HS-5 (cell line): ENCODE results near the gene CLPTM1L.
"Not testable (repeated sequence)": the region's sequence is repeated elsewhere in the genome, so short reads cannot be mapped to it uniquely, and the experiment has no call there.

Experiments
- DNase-seq: peaks from one replicate; pipeline ENCODE4 v3.0.0-alpha.2; 2012; ENCODE audit warnings: low read depth

CLPTM1L gene

DNA sequence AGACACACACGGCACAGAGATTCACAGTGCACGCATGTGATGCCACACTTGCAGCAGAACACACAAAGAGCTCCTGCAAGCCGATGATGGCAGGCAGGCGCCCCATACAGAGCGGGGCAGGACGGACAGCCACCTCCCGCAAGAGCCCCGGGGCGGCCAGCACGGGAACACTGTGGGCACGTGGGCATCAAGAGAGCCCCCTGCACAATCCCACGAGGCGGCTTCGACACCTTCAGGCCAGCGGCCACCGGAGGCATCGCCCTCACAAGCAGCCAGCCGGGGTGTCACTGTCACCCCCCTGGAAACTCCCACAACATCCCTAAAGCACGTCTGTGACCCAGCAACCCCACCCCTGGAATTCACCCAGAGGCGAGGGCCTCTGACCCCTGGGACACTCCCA is 68.0 kb downstream of the CLPTM1L start:
- DNase-seq, result no peak

DNA sequence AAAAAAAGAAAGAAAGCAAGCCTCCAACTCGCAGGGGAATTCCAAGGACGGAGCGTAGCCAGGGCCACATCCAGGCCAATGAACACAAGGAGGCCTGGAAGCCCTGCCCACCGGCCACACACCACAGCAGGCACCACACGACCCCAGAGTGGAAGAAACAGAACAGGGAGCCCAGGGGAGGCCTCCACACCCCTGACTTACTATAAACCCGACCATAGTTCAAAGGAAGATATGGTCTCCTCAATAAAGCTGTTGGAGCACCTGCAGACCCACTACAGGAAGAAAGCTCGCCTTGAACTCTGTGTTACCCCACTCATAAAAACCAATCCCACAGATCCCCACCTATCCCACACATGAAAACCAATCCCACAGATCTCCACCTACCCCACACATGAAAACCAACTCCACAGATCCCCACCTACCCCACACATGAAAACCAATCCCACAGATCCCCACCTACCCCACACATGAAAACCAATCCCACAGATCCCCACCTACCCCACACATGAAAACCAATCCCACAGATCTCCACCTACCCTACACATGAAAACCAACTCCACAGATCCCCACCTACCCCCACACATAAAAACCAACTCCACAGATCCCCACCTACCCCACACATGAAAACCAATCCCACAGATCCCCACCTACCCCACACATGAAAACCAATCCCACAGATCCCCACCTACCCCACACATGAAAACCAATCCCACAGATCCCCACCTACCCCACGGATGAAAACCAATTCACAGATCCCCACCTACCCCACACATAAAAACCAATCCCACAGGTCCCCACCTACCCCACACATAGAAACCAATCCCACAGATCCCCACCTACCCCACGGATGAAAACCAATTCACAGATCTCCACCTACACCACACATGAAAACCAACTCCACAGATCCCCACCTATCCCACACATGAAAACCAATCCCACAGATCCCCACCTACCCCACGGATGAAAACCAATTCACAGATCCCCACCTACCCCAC is 69.2 kb downstream of the CLPTM1L start:
- DNase-seq, result not testable (repeated sequence)

DNA sequence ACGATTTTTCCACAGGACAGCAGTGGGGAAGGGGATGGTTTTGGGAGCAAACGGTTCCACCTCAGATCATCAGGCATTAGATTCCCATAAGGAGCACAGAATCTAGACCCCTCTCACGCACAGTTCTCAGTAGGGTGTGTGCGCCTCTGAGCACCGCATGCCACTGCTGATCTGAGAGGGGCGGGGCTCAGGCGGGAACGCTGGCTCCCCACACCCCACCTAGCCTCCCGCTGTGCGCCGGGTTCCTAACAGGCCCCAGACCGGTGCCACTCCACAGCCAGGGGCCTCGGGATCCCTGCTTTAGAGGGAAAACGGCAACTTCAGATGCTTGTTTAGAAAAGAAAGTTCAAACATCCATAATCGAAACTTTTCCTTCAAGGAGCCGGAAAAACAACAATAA is 70.4 kb downstream of the CLPTM1L start:
- no peak for DNase-seq

DNA sequence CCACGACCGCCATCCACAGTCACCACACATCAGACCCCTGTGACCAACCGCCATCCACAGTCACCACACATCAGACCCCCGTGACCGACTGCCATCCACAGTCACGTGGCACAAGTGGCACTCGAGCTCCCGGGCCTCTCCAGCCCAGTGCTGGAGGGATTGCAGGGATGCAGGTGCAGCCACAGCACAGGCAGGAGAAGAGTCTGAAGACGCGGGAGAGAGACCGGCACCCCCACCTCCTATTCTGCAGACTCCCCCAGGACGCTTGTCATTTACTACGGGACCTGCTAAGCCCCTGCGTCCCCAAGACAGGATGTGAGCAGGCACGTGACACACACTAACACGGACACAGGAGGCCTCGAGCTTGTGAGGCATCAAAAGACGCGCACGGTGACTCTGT is 71.2 kb downstream of the CLPTM1L start:
- DNase-seq, result no peak

DNA sequence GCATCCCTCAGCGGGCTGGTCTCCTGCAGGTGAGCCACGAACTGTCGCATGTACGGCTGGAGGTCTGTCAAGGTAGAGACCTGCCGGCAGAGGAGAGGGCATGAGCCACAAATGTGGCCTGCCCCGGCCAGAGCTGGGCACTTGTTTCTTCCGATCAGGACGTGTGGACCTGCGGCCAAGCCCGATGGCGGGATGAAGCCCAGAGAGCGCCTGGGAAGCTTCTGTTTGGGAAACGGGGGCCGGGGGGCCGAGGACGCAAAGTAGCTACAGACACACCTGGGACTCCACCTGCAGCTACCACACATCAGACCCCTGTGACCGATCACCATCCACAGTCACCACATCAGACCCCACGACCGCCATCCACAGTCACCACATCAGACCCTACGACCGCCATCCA is 72.7 kb downstream of the CLPTM1L start:
- no peak for DNase-seq

DNA sequence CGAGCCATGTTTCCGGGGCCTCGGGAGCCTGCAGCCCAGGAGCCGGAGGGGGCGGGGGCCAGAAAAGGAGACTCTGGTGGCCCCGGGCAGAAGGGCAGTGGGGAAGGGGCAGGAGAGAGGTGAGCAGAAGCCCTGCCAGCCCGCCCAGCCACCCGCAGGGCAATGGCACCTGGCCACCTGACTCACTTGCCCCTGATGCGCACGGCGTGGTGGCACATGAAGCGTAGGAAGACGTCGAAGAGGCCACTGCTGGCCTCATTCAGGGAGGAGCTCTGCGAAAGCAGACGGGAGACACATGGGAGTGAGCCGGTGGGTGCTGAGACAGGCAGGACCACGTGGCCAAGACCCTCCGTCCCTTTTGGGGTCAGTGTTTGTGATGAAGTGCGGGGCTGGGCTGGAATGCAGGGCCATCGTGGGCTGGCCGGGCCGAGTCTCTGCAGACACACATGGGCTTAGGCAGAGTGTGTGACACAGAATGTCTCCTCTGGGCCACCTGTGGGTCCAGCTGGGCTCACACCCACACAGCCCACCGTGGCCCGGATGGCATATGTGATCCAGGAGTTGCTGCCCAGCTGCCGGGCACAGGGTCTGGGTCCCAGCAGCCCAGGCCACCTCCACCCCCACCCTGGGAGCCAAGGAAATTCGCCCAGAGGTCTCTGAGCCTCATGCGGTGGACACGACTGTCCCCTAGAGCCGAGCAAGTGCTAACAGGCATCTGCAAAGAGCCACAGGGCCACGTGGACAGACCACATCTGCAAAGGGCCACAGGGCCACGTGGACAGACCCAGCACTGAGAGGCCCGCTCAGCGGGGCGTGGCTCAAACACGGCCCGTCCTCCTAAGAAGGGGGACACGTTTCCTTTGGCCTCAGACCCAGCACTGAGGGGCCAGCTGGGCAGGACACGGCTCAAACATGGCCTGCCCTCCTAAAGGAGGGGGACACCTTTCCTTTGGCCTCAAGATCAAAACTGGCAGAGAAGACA is 73.7 kb downstream of the CLPTM1L start:
- DNase-seq, result no peak

DNA sequence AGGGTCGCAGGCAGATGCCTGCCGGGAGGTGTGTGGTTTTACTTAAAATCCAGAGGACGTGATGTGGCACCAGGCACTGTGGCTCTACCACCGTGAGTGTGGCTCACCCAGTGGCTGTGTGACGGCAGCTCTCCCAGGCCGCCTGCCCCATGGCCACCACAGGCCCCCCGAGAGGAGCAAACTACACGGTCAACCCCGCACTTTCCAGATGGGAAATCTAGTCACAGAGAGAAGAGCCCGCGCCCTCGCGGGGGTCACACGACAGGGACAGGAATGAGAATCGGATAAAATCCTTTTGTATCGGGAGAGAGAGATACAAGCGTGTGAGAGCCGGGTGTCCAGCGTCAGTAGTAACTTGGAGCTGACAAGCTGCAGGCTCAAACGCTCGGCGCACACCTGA is 74.5 kb downstream of the CLPTM1L start:
- DNase-seq, result no peak

DNA sequence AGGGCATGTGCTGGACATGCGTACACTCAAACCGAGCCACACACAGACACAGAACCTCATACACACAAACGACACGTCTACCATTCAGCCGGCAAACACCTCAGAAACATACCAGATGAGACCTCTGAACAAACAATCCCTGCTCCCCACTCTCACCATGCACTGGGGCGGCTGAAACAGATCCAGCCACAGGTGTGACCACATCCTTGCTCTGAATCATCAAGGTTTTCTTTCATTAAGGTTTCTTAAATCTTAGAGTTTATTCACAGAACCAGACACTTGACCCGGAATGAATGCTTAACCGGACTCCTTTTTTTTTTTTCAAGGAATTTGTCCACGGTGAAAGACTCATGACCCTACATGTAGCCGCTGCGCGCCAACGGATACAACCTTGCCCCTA is 76.2 kb downstream of the CLPTM1L start:
- no peak for DNase-seq

DNA sequence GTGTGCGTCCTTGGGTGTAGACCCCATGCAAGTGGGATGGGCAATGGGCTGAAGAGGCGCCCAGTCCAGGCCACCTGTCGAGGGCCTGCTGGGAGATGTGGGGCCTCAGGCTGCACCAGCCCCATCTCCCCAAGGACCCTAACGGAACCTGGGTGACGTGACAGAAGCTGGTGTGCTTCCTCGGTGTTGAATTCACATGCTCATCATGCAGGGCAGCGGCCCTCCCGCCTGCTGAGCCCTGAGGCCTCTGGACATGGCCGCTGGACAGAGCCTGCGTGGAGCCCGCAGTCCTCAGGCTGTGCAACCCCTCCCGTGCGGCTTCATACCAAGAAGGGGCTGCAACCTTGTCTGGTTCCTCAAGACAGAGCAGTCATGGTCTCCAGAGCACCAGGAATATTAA is 76.8 kb downstream of the CLPTM1L start:
- DNase-seq, result no peak
